Endothelial cell of umbilical vein (primary cell): Measurements from ENCODE around the gene ABR. TPM values are rescaled to one million over a fixed set of nuclear protein-coding genes. Genes with fewer than 3 reads are reported as not detected.

ENCODE experiments used
- BruUV-seq: library from RNA; stranded (reverse); fragments of 400-500 nt; replicated peaks from 2 replicates; lab custom pipeline; 2021; lab: Mats Ljungman, UMichigan
- CTCF ChIA-PET: fragments of 300-600, 350-600 bp; sonication (Branson Sonifier 250); formaldehyde crosslinking; loops from one replicate; lab custom pipeline; 2021; ENCODE audit warnings: antibody characterized with exemption, inconsistent platforms; lab: Charles Lee
- POLR2A ChIA-PET: fragments of 300-600, 350-600 bp; sonication (Branson Sonifier 250); formaldehyde crosslinking; loops from one replicate; lab custom pipeline; 2021; ENCODE audit warnings: antibody characterized with exemption, inconsistent platforms; lab: Charles Lee
- DNase-seq: peaks from one replicate; pipeline ENCODE4 v3.0.0-alpha.2; 2011; ENCODE audit warnings: low read depth, low spot score
- FAIRE-seq: peaks from 2 replicates; lab custom pipeline; 2011; peaks lifted over from hg19 to GRCh38; lab: Jason Lieb, UNC
- H2AFZ ChIP-seq: 2 replicates; pipeline ENCODE4 v1.6.0; 2012; ENCODE audit warnings: low read depth, low read length, control low read depth, inconsistent platforms
- H3K27ac ChIP-seq: 2 replicates; pipeline ENCODE4 v1.5.1; 2011; ENCODE audit warnings: low read depth, mild to moderate bottlenecking, control low read depth, low read length, moderate library complexity; ENCODE audit not compliant: insufficient read depth
- H3K27me3 ChIP-seq, 2 experiments: 2 replicates each; pipeline versions ENCODE4 v1.6.0 to v1.6.1; 2011; ENCODE audit warnings: low read length in 2 of 2, mixed read lengths in 1 of 2; ENCODE audit not compliant: control insufficient read depth in 2 of 2, insufficient read depth in 2 of 2
- H3K36me3 ChIP-seq, 2 experiments: 2 replicates in 1 of 2; 3 replicates in 1 of 2; pipeline ENCODE4 v1.5.1; 2011; ENCODE audit warnings: low read length in 2 of 2, mild to moderate bottlenecking in 1 of 2, moderate library complexity in 1 of 2; ENCODE audit not compliant: control insufficient read depth in 2 of 2, insufficient read depth in 2 of 2; ENCODE audit errors: extremely low read depth in 1 of 2
- H3K4me1 ChIP-seq: 3 replicates; pipeline ENCODE4 v1.5.1; 2011; ENCODE audit warnings: mild to moderate bottlenecking, low read length; ENCODE audit not compliant: control insufficient read depth, insufficient read depth; ENCODE audit errors: extremely low read depth
- H3K4me2 ChIP-seq: 2 replicates; pipeline ENCODE4 v1.6.1; 2011; ENCODE audit warnings: low read length, control low read depth, mixed read lengths; ENCODE audit not compliant: insufficient read depth
- H3K4me3 ChIP-seq, 3 experiments: fragments of 200-600 bp in 1 of 3; sonication (generic), shearing (Covaris generic) in 1 of 3; replicated peaks in 1 of 3; 2 replicates each; pipeline ENCODE4 v1.5.1; 2011 to 2016; ENCODE audit warnings: control low read depth in 3 of 3, low read length in 3 of 3, mild to moderate bottlenecking in 2 of 3, inconsistent platforms in 1 of 3, low read depth in 1 of 3, moderate library complexity in 1 of 3; ENCODE audit not compliant: insufficient read depth in 1 of 3
- H3K79me2 ChIP-seq: 2 replicates; pipeline ENCODE4 v1.6.0; 2012; ENCODE audit warnings: low read length, inconsistent platforms; ENCODE audit not compliant: control insufficient read depth, insufficient read depth
- H3K9ac ChIP-seq: replicated peaks from 2 replicates; pipeline ENCODE3; 2011; ENCODE audit warnings: low read length, control low read depth; ENCODE audit not compliant: insufficient read depth; ENCODE audit errors: extremely low read depth
- H3K9me1 ChIP-seq: replicated peaks from 3 replicates; pipeline ENCODE4 v1.6.0; 2011; ENCODE audit warnings: mild to moderate bottlenecking, low read length; ENCODE audit not compliant: control insufficient read depth, insufficient read depth; ENCODE audit errors: extremely low read depth
- H3K9me3 ChIP-seq: replicated peaks from 2 replicates; pipeline ENCODE4 v1.5.1; 2012; ENCODE audit warnings: low read length, inconsistent platforms; ENCODE audit not compliant: control insufficient read depth, insufficient read depth
- H4K20me1 ChIP-seq: replicated peaks from 2 replicates; pipeline ENCODE3; 2011; ENCODE audit warnings: mild to moderate bottlenecking, low read length; ENCODE audit not compliant: control insufficient read depth, insufficient read depth; ENCODE audit errors: extremely low read depth
- CTCF ChIP-seq, 2 donors: IDR thresholded peaks; 1 replicate in 1 of 2; 2 replicates in 1 of 2; pipeline ENCODE4 v1.5.1; 2011; ENCODE audit warnings: low read length in 2 of 2, mild to moderate bottlenecking in 2 of 2, moderate library complexity in 2 of 2, control low read depth in 1 of 2, inconsistent platforms in 1 of 2, low read depth in 1 of 2; ENCODE audit not compliant: insufficient read depth in 1 of 2; ENCODE audit errors: extremely low read depth in 1 of 2
- EZH2 ChIP-seq: IDR thresholded peaks from 2 replicates; pipeline ENCODE4 v1.6.1; 2012; ENCODE audit warnings: borderline replicate concordance, low read depth, mild to moderate bottlenecking, moderate library complexity, low read length, inconsistent platforms; ENCODE audit not compliant: severe bottlenecking
- FOS ChIP-seq: IDR thresholded peaks from 2 replicates; pipeline ENCODE4 v1.6.1; 2011; ENCODE audit warnings: mild to moderate bottlenecking, low read length, moderate library complexity, borderline replicate concordance; ENCODE audit not compliant: insufficient read depth
- GATA2 ChIP-seq: IDR thresholded peaks from 2 replicates; pipeline ENCODE4 v1.7.0; 2011; ENCODE audit warnings: low read depth, mild to moderate bottlenecking, moderate library complexity, mixed read lengths, low read length; ENCODE audit not compliant: insufficient read length, insufficient read depth
- JUN ChIP-seq: IDR thresholded peaks from 2 replicates; pipeline ENCODE4 v1.6.1; 2011; ENCODE audit warnings: borderline replicate concordance, low read depth; ENCODE audit not compliant: insufficient read length, insufficient read depth
- MYC ChIP-seq: IDR thresholded peaks from one replicate; pipeline ENCODE4 v1.6.1; 2011; ENCODE audit warnings: mild to moderate bottlenecking, low read depth, low read length
- POLR2A ChIP-seq: IDR thresholded peaks from 2 replicates; pipeline ENCODE4 v1.6.1; 2012; ENCODE audit warnings: low read depth, mild to moderate bottlenecking, control low read depth, low read length
- POLR2AphosphoS5 ChIP-seq: IDR thresholded peaks from 2 replicates; pipeline ENCODE4 v1.6.1; 2012; ENCODE audit warnings: low read depth, mild to moderate bottlenecking, control low read depth, low read length, moderate library complexity; ENCODE audit not compliant: insufficient read depth
- dilution Hi-C: fragments of 300-500 bp; cut with MboI; formaldehyde crosslinking; loops from one replicate; pipeline ENCODE4 v1.15.0; 2019; ENCODE audit warnings: low sequenced_read_pairs; ENCODE audit not compliant: extremely low pct_ligation_motif_present
- intact Hi-C: fragments of 100-400 bp; cut with micrococcal nuclease; formaldehyde crosslinking; loops from one replicate; pipeline ENCODE4 v1.10.0; 2022
- polyA plus RNA-seq, 4 experiments: library from polyadenylated mRNA; depleted of rRNA in 3 of 4; stranded (reverse) in 3 of 4; unstranded in 1 of 4; fragments of >200 nt; gene quantifications; 2 replicates each; pipeline versions ENCODE4 v1.2.1 to v1.2.3, GENCODE V29; 2011 to 2012; ENCODE audit warnings: missing spikeins in 1 of 4
- total RNA-seq: library from RNA; stranded (reverse); gene quantifications from 2 replicates; pipeline ENCODE4 v1.2.3, GENCODE V29; 2021
- TF ChIP-seq, protein P1 (sequence below): IDR thresholded peaks from 2 replicates; pipeline ENCODE4 v1.6.1; 2011; ENCODE audit not compliant: insufficient read depth, insufficient read length

Gene ABR
- total and polyA plus RNA-seq, 2 donors (not counting 3 experiments of a cell fraction or from before 2014, with no cell fraction given), result 83.5 to 96.8 TPM

GRCh38 chr17:1123921-1124715, 55.7 kb downstream of the ABR start:
- Histone ChIP-seq H3K27ac (no peak overlapping the region), H3K9ac (no peak overlapping the region), H3K36me3 (no peaks in the 10 kb centered on the region), H3K27me3 (no peaks in the 10 kb centered on the region), H3K9me1 (no peaks in the 10 kb centered on the region), H4K20me1 (no peaks in the 10 kb centered on the region), H3K9me3 (no peaks in the 10 kb centered on the region), H3K4me2 (no peak overlapping the region), H2AFZ (no peak overlapping the region), H3K4me3 (no peak overlapping the region), H3K4me1 (peaks cover 13% of the 10 kb centered on the region), H3K79me2 (no peaks in the 10 kb centered on the region)
- BruUV-seq, result no TSS peak
- dilution Hi-C loops, result no loop called here
- TF ChIP-seq EZH2, result no peak
- no peak for FAIRE-seq
- intact Hi-C loops, result loop anchor here (1.0 to 5.0 kb wide), 6 partner anchors 23 to 208 kb away; no protein-coding TSS in a partner anchor
- POLR2A ChIA-PET, result interaction anchor here (0.6 kb wide), 1 partner anchor 48 kb away, joined by 3 read pairs; no protein-coding TSS in a partner anchor
- DNase-seq, result no peak
- CTCF ChIA-PET, result interaction anchor here (0.6 to 3.2 kb wide), 5 partner anchors 24 to 65 kb away, joined by 3 to 106 read pairs (median 9); no protein-coding TSS in a partner anchor

DNA sequence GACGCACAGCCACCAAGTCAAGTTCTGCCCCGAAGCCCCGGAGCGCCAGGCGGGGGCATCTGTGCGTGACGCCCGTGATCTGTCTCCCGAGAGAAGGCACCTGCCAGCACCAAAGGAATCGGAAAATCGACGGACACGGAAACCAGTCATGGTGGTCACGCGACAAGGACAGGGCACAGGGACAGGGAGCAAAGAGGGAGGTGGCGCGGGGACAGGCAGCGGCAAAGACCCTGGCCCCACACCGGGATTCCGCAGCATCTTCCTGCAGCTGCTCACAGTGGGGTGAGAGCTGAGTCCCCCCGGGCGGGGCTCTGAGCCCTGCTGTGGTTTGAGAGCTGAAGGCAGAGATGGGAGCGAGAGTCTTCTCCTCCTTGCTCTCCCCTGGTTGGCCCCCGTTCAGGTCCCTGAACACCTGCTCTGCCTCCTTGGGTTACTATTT, 56.4 kb downstream of the ABR start:
- no TSS peak for BruUV-seq
- no peak overlapping the region for H3K27ac ChIP-seq
- H3K36me3 ChIP-seq, result no peaks in the 10 kb centered on the region
- dilution Hi-C loops, result no loop called here
- intact Hi-C loops, result loop anchor here (1.0 to 5.0 kb wide), 6 partner anchors 24 to 209 kb away; no protein-coding TSS in a partner anchor
- DNase-seq (no peak), FAIRE-seq (no peak)
- no peaks in the 10 kb centered on the region for H3K27me3 ChIP-seq
- peak overlapping the region; percentile 27 for H2AFZ ChIP-seq
- H4K20me1 ChIP-seq, result no peaks in the 10 kb centered on the region
- TF ChIP-seq EZH2 (no peak), FOS (no peak), GATA2 (no peak), CTCF (IDR thresholded peaks at IDR 0.05; ENCODE audit: extremely low read depth in 1 of 2, insufficient read depth in 1 of 2, low read depth in 1 of 2, low read length in 2 of 2) (no peak), POLR2A (no peak), MYC (no peak), JUN (no peak), POLR2AphosphoS5 (no peak)
- TF ChIP-seq, protein P1, sequence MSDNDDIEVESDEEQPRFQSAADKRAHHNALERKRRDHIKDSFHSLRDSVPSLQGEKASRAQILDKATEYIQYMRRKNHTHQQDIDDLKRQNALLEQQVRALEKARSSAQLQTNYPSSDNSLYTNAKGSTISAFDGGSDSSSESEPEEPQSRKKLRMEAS, result no peak
- peaks cover 13% of the 10 kb centered on the region for H3K4me1 ChIP-seq
- H3K4me3 ChIP-seq, result no peak overlapping the region
- H3K79me2 ChIP-seq, result no peaks in the 10 kb centered on the region
- POLR2A ChIA-PET, result interaction anchor here (0.9 kb wide), 1 partner anchor 65 kb away, joined by 3 read pairs; no protein-coding TSS in a partner anchor
- H3K9me3 ChIP-seq, result no peaks in the 10 kb centered on the region
- no peak overlapping the region for H3K9ac ChIP-seq
- H3K9me1 ChIP-seq, result no peaks in the 10 kb centered on the region
- CTCF ChIA-PET, result interaction anchor here (0.6 to 3.2 kb wide), 18 partner anchors 12 to 209 kb away, joined by 3 to 175 read pairs (median 14); no protein-coding TSS in a partner anchor
- no peak overlapping the region for H3K4me2 ChIP-seq
